ENCODE data around the gene GTF2A2.
"Not testable (repeated sequence)": the region's sequence is repeated elsewhere in the genome, so short reads cannot be mapped to it uniquely, and the experiment has no call there.

The GTF2A2 gene

DNA sequence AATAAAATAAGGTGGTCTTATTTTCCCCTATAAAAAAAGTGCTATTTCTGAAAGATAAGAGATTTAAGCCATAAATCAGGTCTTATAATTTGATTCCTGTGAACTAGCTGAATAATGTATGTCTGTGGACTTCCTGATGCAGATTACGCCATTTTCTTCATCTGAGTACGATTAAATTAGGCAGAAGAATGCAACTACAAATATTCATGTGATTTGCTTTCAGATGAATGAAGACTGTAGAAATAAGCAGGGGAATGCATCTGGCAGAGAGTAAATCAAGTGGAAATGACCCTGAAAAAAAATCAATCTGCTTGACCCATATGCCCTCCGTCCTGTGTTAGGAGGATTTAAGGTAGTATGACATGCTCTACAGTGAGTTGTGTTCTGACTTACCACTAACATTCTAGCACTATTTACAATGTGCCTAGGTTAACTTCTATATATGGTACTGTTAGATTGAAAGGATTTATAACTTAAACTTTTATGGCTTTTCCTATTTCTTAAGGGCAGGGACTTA lies 17.1 kb upstream of the GTF2A2 start:
- DNase-seq (ENCODE audit: low spot score), result no peak

DNA sequence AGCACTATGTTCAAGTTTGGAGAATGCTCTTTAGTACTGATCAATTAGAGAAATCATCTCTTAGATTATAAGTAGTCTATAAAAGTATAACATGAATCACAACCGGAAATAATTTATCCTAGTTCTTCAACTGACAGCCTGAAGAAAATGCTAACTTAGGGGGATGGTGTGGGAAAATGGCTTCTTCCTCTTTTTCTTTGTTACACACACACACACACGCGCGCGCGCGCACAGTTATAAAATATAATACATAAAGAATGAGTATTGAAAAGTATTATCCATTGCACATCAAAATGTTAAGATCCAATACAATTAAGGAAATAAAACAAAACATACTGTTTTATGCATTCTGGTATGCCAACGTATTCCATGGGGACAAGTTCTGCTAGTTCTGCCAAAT lies 11.2 kb upstream of the GTF2A2 start:
- DNase-seq (ENCODE audit: low spot score), result no peak

DNA sequence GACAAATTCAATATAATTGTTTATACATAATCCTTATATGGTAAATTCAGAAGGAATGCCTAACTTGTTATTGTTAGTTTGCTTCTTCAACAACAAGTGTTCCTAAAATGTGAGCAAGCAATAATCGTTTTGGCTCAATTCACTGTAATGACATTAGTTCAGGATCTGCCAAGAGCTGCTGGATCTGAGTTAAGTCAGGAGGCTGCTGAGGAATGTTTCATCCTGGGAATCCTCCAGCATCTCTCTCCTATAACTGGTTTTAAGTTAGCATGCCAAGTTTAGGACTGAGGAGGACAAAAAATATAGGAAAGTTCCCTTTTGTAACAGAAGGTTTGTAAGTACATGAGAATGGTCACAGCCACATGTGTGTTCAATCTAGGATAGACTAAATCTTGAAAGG lies 4.9 kb upstream of the GTF2A2 start:
- no peak for DNase-seq (ENCODE audit: low spot score)

DNA sequence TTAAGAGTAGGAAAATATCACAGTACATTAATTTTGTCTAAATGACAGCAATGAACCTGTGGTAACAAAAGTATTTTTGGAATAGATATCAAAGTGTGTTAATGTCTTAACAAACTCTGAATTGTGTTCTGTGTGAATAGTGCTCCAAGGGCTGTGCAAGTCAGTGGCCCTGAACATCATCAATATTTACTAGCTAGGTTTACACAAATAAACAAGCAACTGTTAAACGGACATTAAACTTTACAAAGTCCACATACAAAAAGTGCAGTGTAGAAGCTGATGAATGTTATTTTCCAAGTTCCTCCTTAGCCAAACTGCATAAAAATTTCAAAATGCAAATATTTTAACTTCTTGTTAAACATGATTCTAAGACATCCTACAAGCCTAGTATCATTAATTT lies 2.1 kb upstream of the GTF2A2 start:
- no peak for DNase-seq (ENCODE audit: low spot score)

DNA sequence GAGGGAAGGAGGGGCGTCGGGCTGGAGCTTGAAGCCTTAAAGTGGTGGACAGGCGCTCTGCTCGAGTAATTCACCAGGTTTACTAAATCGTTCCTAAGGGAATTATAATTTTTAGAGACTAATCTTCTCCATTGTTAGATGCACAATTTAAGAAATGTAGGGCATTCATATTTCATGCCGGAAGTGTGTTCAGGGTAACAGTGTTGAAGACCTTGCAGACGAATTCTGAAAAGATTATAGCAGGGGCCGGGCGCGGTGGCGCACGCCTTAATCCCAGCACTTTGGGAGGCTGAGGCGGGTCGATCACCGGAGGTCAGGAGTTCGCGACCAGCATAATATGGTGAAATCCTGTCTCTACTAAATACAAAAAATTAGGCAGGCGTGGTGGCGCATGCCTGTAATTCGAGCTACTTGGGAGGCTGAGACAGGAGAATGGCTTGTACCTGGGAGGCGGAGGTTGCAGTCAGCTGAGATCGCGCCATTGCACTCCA lies 365 bp upstream of the GTF2A2 start:
- no peak for DNase-seq (ENCODE audit: low spot score)

DNA sequence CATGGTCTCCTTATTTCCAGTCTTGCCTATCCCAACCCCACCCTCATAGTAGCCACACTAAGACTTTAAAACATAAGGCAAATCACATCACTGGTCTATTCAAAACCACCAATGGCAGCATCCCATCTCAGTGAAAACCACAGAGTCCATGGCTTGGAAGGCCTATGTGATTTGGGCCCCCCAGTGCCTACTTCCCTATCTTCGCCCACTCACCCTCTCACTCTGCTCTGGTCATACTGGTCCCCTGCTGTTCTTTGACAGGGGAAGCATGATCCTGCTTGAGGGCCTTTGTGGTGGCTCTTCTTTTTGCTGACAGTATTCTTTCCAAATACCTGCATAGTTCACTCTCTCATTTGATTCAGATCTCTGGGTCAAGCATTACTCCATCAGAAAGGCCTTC lies 3.3 kb downstream of the GTF2A2 start:
- no peak for DNase-seq (ENCODE audit: low spot score)

DNA sequence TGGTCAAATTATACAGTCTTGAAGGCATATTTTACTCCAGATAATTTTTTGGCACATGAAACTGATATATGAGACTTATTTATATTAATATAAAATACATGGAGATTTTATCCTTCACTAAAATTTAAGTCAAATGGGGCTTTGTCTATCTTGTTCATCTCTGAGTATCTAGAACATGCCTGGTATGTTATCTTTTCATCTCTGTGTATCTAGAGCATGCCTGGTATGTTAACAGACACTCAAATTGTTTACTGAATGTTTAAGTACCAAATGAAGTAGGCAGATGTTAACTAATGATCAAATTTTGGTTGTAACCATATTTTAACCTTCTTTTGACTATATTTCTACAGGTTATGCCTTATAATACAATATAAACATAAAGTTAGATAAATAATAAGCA lies 7.7 kb downstream of the GTF2A2 start:
- no peak for DNase-seq (ENCODE audit: low spot score)

DNA sequence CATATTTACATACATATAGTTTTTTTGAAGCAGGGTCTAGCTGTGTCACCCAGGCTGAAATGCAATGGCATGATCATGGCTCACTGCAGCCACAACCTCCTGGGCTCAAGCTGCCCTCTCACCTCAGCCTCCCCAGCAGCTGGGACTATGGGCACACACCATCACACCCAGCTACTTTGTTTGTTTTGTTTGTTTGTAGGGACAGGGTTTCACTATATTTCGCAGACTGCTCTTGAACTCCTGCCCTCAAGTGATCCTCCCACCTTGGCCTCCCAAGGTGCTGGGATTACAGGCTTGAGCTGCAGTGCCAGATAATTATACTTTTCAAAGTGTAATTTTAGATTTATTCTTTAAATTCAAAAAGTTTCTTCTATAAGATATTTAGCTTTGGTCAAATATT lies 10.2 kb downstream of the GTF2A2 start:
- DNase-seq (ENCODE audit: low spot score), result no peak

DNA sequence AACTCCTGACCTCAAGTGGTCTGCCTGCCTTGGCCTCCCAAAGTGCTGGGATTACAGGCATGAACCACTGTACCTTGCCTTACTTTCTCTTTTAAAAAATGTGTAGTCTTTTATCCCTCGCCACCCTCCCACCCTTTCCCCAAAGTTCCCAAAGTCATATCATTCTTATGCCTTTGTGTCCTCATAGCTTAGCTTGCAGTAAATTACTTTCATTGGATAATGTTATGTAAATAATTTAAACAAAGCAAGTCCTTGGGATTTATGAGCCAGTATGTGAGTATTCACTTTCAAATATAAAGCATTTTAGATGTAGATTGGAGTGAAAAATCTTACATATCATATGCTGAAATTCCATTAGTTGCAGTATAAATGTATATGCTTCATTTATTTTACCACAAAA lies 11.0 kb downstream of the GTF2A2 start:
- no peak for DNase-seq (ENCODE audit: low spot score)

DNA sequence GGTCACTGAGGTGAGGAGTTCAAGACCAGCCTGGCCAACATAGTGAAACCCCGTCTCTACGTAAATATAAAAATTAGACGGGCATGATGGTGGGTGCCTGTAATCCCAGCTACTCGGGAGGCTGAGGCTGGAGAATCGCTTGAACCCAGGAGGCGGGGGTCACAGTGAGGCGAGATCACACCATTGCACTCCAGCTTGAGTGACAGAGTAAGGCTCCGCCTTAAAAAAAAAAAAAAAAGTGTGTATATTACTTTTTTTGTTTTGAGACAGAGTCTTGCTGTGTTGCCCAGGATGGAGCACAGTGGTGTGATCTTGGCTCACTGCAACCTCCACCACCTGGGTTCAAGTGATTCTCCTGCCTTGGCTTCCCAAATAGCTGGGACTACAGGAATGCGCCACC lies 11.5 kb downstream of the GTF2A2 start:
- DNase-seq (ENCODE audit: low spot score), result not testable (repeated sequence)

DNA sequence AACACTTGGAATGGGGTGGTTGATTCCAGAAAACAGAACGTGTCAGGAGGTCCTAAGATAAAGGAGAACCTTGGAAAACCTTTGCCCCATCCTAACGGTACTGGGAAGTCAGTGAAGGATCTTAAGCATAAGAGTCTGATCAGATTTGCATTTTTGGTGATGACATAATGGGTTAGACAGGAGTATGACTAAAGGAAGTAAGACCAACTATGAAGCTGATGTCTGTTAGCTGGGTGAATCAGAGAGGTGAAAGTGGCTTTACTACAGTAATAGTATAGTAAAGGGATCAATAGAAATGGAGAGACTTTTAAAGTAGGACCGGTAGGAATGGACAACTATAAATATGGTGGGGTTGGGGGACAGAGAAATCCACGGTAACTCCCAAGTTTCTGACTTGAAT lies 12.6 kb downstream of the GTF2A2 start:
- DNase-seq (ENCODE audit: low spot score), result no peak

DNA sequence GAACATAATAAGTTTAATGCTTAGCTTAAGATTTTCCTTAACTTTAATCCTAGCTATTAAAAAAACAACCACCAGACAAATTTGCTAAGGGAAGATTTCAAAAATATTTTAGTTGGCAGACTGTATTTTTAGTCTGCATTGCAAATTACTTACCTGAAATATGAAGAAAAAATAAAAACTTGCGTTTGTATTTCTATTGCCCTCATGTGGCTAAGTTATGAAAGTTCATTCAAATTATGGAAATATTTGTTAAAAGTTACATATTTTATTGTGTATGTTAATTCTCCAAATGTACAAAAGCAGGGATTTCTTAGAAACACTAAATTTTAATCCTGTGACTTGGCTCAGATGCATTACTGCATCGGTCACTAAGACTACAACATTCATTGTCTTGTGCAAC lies 15.0 kb downstream of the GTF2A2 start:
- no peak for DNase-seq (ENCODE audit: low spot score)

DNA sequence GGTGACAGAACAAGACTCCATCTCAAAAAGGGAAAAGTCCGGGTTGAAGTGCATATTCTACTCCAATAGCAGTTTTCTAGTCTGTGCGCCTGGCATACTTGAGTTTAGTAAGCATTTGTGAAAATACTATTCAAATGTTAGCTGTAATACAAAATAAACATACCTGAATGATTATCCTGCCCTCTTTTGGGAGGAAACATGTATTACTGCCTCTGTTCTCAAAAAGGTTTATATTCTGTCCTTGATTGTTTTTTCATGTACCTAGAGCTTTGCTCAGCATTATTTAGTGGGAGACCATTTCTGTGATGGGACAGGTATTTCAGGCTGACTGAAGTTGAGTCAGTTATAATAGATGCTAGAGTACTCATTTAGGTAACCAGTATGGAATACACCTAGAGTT lies 19.8 kb downstream of the GTF2A2 start:
- not testable (repeated sequence) for DNase-seq (ENCODE audit: low spot score)

DNA sequence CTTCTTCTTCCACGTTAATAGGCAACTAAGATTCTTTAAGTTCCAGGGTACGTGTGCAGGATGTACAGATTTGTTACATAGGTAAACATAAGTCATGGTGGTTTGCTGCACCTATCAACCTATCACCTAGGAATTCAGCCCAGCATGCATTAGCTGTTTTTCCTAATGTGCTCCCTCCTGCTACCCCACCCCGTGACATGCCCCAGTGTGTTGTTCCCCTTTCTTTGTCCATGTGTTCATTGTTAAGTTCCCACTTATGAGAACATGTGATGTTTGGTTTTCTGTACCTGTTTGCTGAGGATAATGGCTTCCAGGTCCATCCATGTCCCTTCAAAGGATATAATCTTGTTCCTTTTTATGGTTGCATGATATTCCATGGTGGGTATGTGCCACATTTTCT lies 21.1 kb downstream of the GTF2A2 start:
- no peak for DNase-seq (ENCODE audit: low spot score)

DNA sequence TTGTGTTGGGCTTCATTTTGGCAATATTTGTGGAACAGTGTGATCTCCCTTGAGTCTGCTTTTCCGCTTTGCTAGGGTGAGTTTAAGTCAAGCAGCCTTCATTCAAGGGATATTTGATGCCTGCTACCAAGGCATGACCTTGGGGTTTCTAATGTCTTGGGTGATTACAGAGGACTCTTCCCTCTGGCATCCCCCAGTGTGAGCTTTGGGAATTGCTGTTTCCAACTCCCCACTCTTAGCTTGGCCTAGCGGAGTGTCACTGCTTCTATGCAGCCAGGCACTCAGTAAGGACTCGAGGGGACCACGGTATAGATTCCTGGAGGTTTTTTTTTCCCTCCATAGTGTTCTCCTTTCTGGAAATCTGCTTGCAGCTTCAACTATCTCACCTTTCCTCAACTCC lies 24.6 kb downstream of the GTF2A2 start:
- DNase-seq (ENCODE audit: low spot score), result no peak

DNA sequence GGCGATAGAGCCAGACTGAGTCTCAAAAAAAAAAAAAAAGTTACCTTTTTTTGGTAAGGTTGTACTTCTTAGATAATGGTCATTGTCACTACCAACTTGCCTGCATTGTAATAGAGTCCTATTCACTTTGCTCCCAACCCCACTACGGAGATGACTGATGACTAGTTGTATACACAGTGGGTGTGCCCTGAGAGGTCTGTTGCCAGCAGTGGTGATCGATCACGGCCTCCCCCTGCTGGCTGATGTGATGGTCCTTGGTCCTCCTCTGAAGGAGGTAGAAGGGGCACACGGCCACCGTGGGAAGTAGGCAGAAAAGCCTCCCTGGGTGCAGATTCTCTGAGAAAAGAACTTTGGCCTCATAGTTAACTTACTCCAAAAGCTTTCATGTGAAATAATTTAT lies 35.0 kb downstream of the GTF2A2 start:
- peak; percentile 78 for DNase-seq (ENCODE audit: low spot score)

DNA sequence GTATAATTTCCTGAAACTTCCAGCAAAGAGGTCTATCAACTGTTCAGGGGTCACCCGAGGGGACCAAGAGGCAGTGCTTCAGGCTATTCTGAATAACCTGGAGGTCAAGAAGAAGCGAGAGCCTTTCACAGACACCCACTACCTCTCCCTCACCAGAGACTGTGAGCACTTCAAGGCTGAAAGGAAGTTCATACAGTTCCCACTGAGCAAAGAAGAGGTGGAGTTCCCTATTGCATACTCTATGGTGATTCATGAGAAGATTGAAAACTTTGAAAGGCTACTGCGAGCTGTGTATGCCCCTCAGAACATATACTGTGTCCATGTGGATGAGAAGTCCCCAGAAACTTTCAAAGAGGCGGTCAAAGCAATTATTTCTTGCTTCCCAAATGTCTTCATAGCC lies 38.9 kb downstream of the GTF2A2 start:
- DNase-seq (ENCODE audit: low spot score), result no peak

DNA sequence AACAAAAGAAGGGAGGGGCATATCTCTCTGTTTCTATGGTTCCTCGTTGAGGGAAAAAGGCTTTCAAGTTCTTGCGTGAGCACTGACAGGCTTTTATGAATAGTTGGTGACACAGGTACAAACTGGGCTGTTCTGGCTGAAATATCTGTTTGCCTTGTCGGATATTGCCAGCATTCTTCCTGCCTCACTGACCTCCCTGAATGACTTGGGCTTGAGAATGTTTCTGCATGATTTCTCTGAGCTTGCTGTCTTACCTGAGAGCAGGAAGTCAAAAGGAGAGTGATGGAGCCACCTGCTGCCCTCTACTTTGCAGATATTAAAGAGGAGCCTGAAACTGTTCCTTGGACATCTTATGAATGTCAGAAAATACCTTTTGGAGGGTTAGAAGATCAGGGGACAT lies 40.9 kb downstream of the GTF2A2 start:
- no peak for DNase-seq (ENCODE audit: low spot score)

DNA sequence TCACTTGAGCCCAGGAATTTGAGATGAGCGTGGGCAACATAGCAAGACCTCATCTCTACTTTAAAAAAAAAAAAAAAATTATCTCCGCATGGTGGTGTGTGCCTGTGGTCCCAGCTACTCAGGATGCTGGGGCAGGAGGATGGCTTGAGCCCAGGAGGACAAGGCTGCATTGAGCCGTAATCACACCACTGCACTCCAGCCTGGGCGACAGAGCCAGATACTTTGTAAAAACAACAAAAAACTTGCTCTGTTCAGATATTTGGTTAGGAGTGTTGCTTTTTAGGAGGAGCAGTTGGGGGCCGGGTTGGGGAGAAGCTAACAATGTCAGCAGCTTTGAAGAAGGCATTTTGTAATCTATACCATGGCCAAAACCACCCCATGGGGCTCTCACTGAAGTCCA lies 41.7 kb downstream of the GTF2A2 start:
- DNase-seq (ENCODE audit: low spot score), result no peak

DNA sequence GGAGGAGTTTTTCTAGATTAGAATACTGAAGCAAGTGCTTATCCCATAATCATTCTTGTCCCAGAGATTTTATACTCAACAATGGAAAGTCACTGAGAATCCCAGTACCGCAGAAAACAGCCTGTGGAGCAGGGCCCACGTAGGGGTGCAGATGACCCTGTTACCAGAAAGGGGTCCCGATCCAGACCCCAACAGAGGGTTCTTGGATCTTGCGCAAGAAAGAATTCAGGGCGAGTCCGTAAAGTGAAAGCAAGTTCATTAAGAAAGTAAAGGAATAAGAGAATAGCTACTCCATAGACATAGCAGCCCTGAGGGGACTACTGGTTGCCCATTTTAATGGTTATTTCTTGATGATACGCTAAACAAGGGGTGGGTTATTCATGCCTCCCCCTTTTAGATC lies 43.2 kb downstream of the GTF2A2 start:
- DNase-seq (ENCODE audit: low spot score), result no peak

DNA sequence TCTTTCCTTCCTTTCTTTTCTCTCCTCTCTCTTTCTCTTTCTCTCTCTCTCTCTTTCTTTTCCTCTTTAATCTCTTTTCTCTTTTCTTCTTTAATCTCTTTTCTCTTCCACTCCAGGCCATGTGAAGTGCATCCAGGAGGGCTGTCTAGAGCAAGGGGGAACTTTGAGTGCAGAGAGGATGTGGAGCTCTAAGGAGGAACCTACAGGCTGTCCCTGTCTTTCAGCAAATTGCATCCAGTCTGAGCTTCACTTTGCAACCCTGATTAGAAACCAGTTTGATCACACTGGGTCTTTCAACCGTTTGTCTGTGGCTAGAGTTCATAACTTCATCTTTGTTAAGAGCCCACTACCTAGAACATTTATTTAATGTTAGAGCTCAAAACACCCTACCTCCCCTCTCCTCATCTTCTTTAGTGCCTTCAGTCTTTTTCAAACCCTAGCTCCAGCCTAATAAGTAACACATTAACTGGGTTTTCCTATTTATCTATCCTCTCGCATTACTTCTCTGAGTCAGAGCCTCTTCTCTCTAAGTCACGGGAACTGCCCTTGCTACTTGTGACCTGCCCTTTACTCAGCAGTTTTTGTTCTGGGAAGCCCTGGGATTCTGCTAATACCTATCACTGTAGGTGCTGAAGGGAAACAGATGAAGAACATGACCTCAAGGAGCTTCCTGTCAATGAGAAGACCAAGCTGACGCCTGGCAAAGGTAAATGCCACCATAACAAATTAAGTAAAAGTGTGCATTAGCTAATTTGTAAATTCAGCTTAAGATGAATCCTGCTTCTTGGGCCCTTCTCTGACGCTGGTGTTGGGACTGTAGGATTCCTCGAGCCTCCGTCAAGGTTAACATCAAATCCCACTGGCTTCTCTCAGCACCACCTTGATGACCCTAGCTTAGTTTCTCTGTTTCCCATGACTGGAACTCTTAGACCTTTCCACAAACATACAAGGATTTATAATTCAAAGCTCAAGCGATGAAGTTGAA lies 45.7 kb downstream of the GTF2A2 start, which contains the start of gene GCNT3:
Gene GCNT3, plus strand, starts transcription at position 508 of the 985 bp plus-strand sequence. CDS start 6,456 bp downstream, outside the sequence.
- DNase-seq (ENCODE audit: low spot score), result no peak

DNA sequence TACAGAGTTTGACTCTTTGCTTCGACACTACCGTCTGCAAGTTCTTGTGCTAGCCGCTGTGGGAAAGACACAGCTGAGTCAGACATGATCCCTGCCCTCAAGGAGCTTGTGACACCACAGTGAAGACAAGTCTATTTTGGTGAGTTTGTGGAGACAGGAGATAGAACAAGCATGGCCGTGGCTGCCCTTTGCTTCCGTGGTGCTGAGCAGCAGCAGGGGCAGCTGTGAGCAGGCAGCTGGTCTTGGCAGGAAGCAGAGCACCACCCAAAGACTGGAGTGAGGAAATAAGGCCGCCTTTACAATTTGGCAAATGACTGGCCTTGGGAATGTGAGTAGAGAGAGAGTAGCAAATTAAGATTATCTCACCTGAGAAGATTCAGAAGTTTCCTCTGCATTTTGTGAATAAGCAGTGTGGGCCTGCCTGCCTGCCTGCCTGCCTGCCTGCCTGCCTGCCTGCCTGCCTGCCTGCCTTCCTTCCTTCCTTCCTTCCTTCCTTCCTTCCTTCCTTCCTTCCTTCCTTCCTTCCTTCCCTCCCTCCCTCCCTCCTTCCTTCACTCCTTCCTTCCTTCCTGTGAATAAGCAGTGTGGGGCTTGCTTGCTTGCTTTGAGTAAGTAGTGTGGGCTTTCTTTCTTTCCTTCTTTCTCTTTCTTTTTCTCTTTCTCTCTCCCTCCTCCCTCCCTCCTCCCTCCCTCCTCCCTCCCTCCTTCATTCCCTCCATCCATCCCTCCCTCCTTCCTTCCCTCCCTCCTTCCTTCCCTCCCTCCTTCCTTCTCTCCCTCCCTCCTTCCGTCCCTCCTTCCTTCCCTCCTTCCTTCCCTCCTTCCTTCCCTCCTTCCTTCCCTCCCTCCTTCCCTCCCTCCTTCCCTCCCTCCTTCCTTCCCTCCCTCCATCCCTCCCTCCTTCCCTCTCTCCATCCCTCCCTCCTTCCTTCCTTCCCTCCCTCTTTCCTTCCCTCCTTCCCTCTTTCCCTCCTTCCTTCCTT lies 47.3 kb downstream of the GTF2A2 start:
- DNase-seq (ENCODE audit: low spot score), result no peak
